DMS53 treated with DMSO at 0.1 percent for 48 hours (cell line): ENCODE results near the gene PSME3IP1.
"Not testable (repeated sequence)": the region's sequence is repeated elsewhere in the genome, so short reads cannot be mapped to it uniquely, and the experiment has no call there.

Source experiments
- DNase-seq: peaks from one replicate; lab custom pipeline; 2025; ENCODE audit not compliant: unreplicated experiment; lab: John Stamatoyannopoulos, UW

The PSME3IP1 gene

GRCh38 chr16:57125969-57126368 is 59.9 kb downstream of the PSME3IP1 start:
- no peak for DNase-seq

- DNase-seq: no peak
Observed at GRCh38 chr16:57125376-57125775, 60.5 kb downstream of the PSME3IP1 start.

GRCh38 chr16:57123974-57124674 is 61.7 kb downstream of the PSME3IP1 start:
- DNase-seq: no peak

- no peak for DNase-seq
Observed at GRCh38 chr16:57123216-57123973, 62.4 kb downstream of the PSME3IP1 start.

GRCh38 chr16:57118461-57119084 is 67.3 kb downstream of the PSME3IP1 start:
- no peak for DNase-seq

- no peak for DNase-seq
Observed at GRCh38 chr16:57115514-57116182, 70.2 kb downstream of the PSME3IP1 start.

GRCh38 chr16:57115168-57115513 is 70.7 kb downstream of the PSME3IP1 start:
- no peak for DNase-seq

- no peak for DNase-seq
Observed at GRCh38 chr16:57113664-57114063, 72.2 kb downstream of the PSME3IP1 start.

- DNase-seq: no peak
Observed at GRCh38 chr16:57113042-57113453, 72.8 kb downstream of the PSME3IP1 start.

- no peak for DNase-seq
Observed at GRCh38 chr16:57112403-57113041, 73.3 kb downstream of the PSME3IP1 start.

GRCh38 chr16:57111420-57111819 is 74.4 kb downstream of the PSME3IP1 start:
- DNase-seq: no peak

GRCh38 chr16:57110937-57111336 is 74.9 kb downstream of the PSME3IP1 start:
- DNase-seq: no peak

- DNase-seq: not testable (repeated sequence)
Observed at GRCh38 chr16:57109259-57110105, 76.4 kb downstream of the PSME3IP1 start.

- DNase-seq: no peak
Observed at GRCh38 chr16:57108432-57108831, 77.4 kb downstream of the PSME3IP1 start.

GRCh38 chr16:57107321-57107922 is 78.4 kb downstream of the PSME3IP1 start:
- DNase-seq: no peak

- DNase-seq: no peak
Observed at GRCh38 chr16:57106767-57107166, 79.1 kb downstream of the PSME3IP1 start.

GRCh38 chr16:57105184-57105583 is 80.7 kb downstream of the PSME3IP1 start:
- DNase-seq: no peak

- no peak for DNase-seq
Observed at GRCh38 chr16:57104706-57105105, 81.1 kb downstream of the PSME3IP1 start.

- DNase-seq: no peak
Observed at GRCh38 chr16:57102888-57103851, 82.7 kb downstream of the PSME3IP1 start.
